Activated CD4-positive, alpha-beta T cell treated with anti-CD3 and anti-CD28 coated beads, Interleukin-2, amount 10 ng/mL, durations not matched to agents 24 days and 14 days (primary cell): ENCODE results near the gene TMPRSS2. TPM values are rescaled to one million over a fixed set of nuclear protein-coding genes. Genes with fewer than 3 reads are reported as not detected.

Source experiments
- DNase-seq: peaks from one replicate; pipeline ENCODE4 v3.0.0; 2022
- H3K27ac Mint-ChIP-seq: one replicate; pipeline ENCODE4 v1.8.0; 2022; ENCODE audit warnings: mild to moderate bottlenecking, mixed read lengths
- H3K27me3 Mint-ChIP-seq: one replicate; pipeline ENCODE4 v1.8.0; 2022; ENCODE audit warnings: mixed read lengths
- H3K36me3 Mint-ChIP-seq: one replicate; pipeline ENCODE4 v1.8.0; 2022; ENCODE audit warnings: low read depth, mild to moderate bottlenecking, mixed read lengths
- H3K4me1 Mint-ChIP-seq: one replicate; pipeline ENCODE4 v1.8.0; 2021; ENCODE audit warnings: mixed read lengths
- H3K4me3 Mint-ChIP-seq: one replicate; pipeline ENCODE4 v1.8.0; 2022; ENCODE audit warnings: mild to moderate bottlenecking, moderate library complexity, mixed read lengths
- H3K9me3 Mint-ChIP-seq: one replicate; pipeline ENCODE4 v1.8.0; 2021; ENCODE audit warnings: mixed read lengths
- intact Hi-C: fragments of 100-400 bp; cut with micrococcal nuclease; formaldehyde crosslinking; loops from one replicate; pipeline ENCODE4 v1.15.1; 2023
- total RNA-seq: library from RNA; stranded (reverse); gene quantifications from 2 replicates; pipeline ENCODE4 v1.2.3, GENCODE V29; 2022

Gene TMPRSS2
- total RNA-seq, result not detected in 2 replicates

GRCh38 chr21:41507521-41508414, at the start of gene TMPRSS2:
TSS of gene TMPRSS2 (minus strand) at chr21:41508158. CDS start at chr21:41498133, 10,025 bp downstream.
- peaks cover 3% of the 10 kb centered on the region for H3K4me1 Mint-ChIP-seq
- H3K27ac Mint-ChIP-seq, result no peak within 1 kb of the TSS
- no peaks in the 10 kb centered on the region for H3K9me3 Mint-ChIP-seq
- DNase-seq, result no peak
- H3K36me3 Mint-ChIP-seq, result no peaks in the 10 kb centered on the region
- intact Hi-C loops, result no loop called here
- peaks cover 54% of the 10 kb centered on the region for H3K27me3 Mint-ChIP-seq
- no peak within 1 kb of the TSS for H3K4me3 Mint-ChIP-seq

GRCh38 chr21:41555057-41555456, 47.1 kb upstream of the TMPRSS2 start:
- no peak for DNase-seq
- Mint-ChIP-seq H3K36me3 (no peaks in the 10 kb centered on the region), H3K27ac (no peak overlapping the region), H3K4me3 (no peak overlapping the region), H3K4me1 (no peaks in the 10 kb centered on the region), H3K27me3 (peaks cover 14% of the 10 kb centered on the region), H3K9me3 (no peaks in the 10 kb centered on the region)
- intact Hi-C loops, result no loop called here

DNA sequence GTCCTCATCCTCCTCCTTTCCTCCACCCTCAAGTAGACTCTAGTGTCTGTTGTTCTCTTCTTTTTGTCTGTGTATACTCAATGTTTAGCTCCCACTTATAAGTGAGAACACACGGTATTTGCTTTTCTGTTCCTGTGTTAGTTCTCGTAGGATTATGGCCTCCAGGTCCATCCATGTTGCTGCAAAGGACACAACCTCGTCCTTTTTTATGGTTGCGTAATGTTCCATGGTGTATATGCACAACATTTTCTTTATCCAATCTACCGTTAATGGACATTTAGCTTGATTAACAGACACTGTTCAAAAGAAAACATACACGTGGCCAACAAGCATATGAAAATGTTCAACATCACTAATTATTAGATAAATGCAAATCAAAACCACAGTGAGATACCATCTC, 44.3 kb upstream of the TMPRSS2 start:
- Mint-ChIP-seq H3K36me3 (no peaks in the 10 kb centered on the region), H3K9me3 (no peaks in the 10 kb centered on the region), H3K4me3 (no peak overlapping the region), H3K27me3 (peaks cover 4% of the 10 kb centered on the region), H3K4me1 (no peaks in the 10 kb centered on the region), H3K27ac (no peak overlapping the region)
- intact Hi-C loops, result no loop called here
- DNase-seq, result no peak

- no peaks in the 10 kb centered on the region for H3K36me3 Mint-ChIP-seq
- H3K4me1 Mint-ChIP-seq, result no peaks in the 10 kb centered on the region
- intact Hi-C loops, result no loop called here
- no peak overlapping the region for H3K4me3 Mint-ChIP-seq
- no peaks in the 10 kb centered on the region for H3K9me3 Mint-ChIP-seq
- H3K27ac Mint-ChIP-seq, result no peak overlapping the region
- H3K27me3 Mint-ChIP-seq, result peaks cover 16% of the 10 kb centered on the region
- no peak for DNase-seq
Measured at GRCh38 chr21:41548781-41549180, 40.8 kb upstream of the TMPRSS2 start.

DNA sequence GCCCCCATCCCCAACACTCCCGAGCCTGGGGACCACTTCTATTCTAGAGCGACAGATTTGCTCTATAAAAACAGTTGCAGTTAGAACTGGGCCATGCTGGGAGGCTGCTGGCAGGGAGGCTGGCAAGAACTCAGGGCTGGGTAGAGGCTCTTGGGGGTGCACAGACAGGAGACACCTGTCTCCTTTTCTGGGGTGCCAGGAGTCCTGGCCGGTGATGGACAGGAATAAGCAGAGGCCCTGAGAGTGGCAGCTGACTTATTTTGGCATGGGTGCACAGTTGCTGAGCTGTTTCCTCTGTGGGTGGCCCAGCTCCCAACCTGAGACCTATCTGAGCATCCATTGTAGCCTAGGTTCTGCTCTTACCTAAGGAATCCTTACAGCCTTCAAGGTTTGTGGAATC, 39.2 kb upstream of the TMPRSS2 start:
- Mint-ChIP-seq H3K4me1 (no peaks in the 10 kb centered on the region), H3K9me3 (no peaks in the 10 kb centered on the region), H3K36me3 (no peaks in the 10 kb centered on the region), H3K4me3 (no peak overlapping the region), H3K27me3 (peaks cover 19% of the 10 kb centered on the region), H3K27ac (no peak overlapping the region)
- intact Hi-C loops, result no loop called here
- no peak for DNase-seq

- Mint-ChIP-seq H3K27ac (no peak overlapping the region), H3K9me3 (no peaks in the 10 kb centered on the region), H3K36me3 (no peaks in the 10 kb centered on the region), H3K4me3 (no peak overlapping the region), H3K27me3 (peaks cover 23% of the 10 kb centered on the region), H3K4me1 (no peaks in the 10 kb centered on the region)
- DNase-seq, result no peak
- intact Hi-C loops, result no loop called here
Measured at GRCh38 chr21:41545500-41546359, 37.8 kb upstream of the TMPRSS2 start.

- H3K27ac Mint-ChIP-seq, result no peak overlapping the region
- no peak for DNase-seq
- intact Hi-C loops, result no loop called here
- H3K4me1 Mint-ChIP-seq, result no peaks in the 10 kb centered on the region
- no peaks in the 10 kb centered on the region for H3K9me3 Mint-ChIP-seq
- peaks cover 23% of the 10 kb centered on the region for H3K27me3 Mint-ChIP-seq
- H3K36me3 Mint-ChIP-seq, result no peaks in the 10 kb centered on the region
- H3K4me3 Mint-ChIP-seq, result no peak overlapping the region
Measured at GRCh38 chr21:41542727-41543126, 34.8 kb upstream of the TMPRSS2 start.

GRCh38 chr21:41537356-41537755, 29.4 kb upstream of the TMPRSS2 start:
- peaks cover 8% of the 10 kb centered on the region for H3K27me3 Mint-ChIP-seq
- intact Hi-C loops, result no loop called here

DNA sequence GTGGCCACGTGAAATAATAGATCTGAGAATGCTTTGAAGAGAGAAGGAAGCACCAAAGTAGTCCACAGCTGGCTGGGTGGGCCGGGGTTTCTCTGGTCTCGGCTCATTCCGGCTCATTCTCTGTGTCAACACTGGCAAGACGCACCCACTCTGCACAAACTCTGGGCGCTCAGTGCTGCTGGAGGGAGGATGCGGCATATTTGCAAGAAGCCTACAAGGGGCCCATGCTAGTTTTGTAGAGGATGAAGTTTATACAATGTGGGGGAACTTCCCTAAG, 28.8 kb upstream of the TMPRSS2 start:
- H3K4me3 Mint-ChIP-seq, result no peak overlapping the region

More at GRCh38 chr21:41537356-41537755, 29.4 kb upstream of the TMPRSS2 start:
- DNase-seq, result no peak
- Mint-ChIP-seq H3K36me3 (no peaks in the 10 kb centered on the region), H3K9me3 (no peaks in the 10 kb centered on the region), H3K4me1 (no peaks in the 10 kb centered on the region), H3K27ac (no peak overlapping the region), H3K4me3 (no peak overlapping the region)

GRCh38 chr21:41536076-41536826, 28.3 kb upstream of the TMPRSS2 start:
- intact Hi-C loops, result no loop called here
- no peaks in the 10 kb centered on the region for H3K4me1 Mint-ChIP-seq
- no peak overlapping the region for H3K4me3 Mint-ChIP-seq
- no peak for DNase-seq
- H3K36me3 Mint-ChIP-seq, result no peaks in the 10 kb centered on the region
- H3K27ac Mint-ChIP-seq, result no peak overlapping the region
- H3K9me3 Mint-ChIP-seq, result no peaks in the 10 kb centered on the region
- peaks cover 6% of the 10 kb centered on the region for H3K27me3 Mint-ChIP-seq

More for the DNA sequence above, 28.8 kb upstream of the TMPRSS2 start:
- Mint-ChIP-seq H3K36me3 (no peaks in the 10 kb centered on the region), H3K27ac (no peak overlapping the region), H3K27me3 (peaks cover 8% of the 10 kb centered on the region), H3K4me1 (no peaks in the 10 kb centered on the region), H3K9me3 (no peaks in the 10 kb centered on the region)
- no peak for DNase-seq
- intact Hi-C loops, result no loop called here

DNA sequence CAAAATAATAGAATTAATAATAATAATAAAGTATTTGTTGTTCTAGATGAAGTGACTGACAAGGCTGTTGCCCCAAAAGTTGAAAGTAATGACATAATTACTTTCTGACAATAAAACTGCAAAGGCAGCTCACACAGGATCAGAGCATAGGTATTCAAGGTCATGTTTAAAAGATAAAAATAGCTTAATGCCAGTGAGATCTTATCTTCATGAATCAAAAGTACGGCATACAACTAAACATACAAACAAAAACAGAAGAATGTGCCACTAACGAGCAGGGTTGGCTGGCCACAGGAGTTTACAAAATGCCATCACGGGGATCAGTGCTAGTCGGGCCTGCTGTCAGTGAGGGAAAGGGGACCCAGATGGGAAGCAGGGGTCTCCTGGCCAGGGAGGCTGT, 22.4 kb upstream of the TMPRSS2 start:
- peaks cover 6% of the 10 kb centered on the region for H3K27me3 Mint-ChIP-seq

DNA sequence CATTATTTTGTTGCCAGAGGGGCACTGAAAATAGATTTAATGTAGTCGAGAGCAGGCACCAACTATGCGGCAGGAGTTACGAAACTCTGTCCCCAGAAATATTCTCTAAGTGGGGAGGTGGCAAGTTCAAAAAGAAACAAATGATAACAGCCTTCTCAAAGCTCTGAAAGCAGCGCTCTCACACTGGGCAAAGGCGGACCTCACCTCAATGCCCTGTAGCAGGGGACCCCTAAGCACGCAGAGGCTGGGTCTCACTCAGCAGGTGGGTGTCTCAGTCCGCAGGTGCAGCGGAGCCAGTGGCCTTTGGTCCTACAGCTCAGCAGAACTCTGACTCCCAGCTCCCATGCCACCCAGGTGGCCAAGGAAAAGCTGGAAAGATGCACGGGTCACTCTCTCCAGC, 21.8 kb upstream of the TMPRSS2 start:
- intact Hi-C loops, result no loop called here
- H3K4me1 Mint-ChIP-seq, result no peaks in the 10 kb centered on the region
- H3K9me3 Mint-ChIP-seq, result no peaks in the 10 kb centered on the region
- H3K27ac Mint-ChIP-seq, result no peak overlapping the region
- DNase-seq, result no peak
- no peak overlapping the region for H3K4me3 Mint-ChIP-seq
- H3K36me3 Mint-ChIP-seq, result no peaks in the 10 kb centered on the region
- peaks cover 4% of the 10 kb centered on the region for H3K27me3 Mint-ChIP-seq

More for the DNA sequence above, 22.4 kb upstream of the TMPRSS2 start:
- Mint-ChIP-seq H3K36me3 (no peaks in the 10 kb centered on the region), H3K9me3 (no peaks in the 10 kb centered on the region), H3K4me3 (no peak overlapping the region), H3K4me1 (no peaks in the 10 kb centered on the region), H3K27ac (no peak overlapping the region)
- DNase-seq, result no peak
- intact Hi-C loops, result no loop called here

GRCh38 chr21:41526478-41527087, 18.6 kb upstream of the TMPRSS2 start:
- Mint-ChIP-seq H3K4me3 (no peak overlapping the region), H3K36me3 (no peaks in the 10 kb centered on the region), H3K4me1 (no peaks in the 10 kb centered on the region), H3K9me3 (no peaks in the 10 kb centered on the region), H3K27me3 (peaks cover 2% of the 10 kb centered on the region), H3K27ac (no peak overlapping the region)
- intact Hi-C loops, result no loop called here
- no peak for DNase-seq
